OCI-LY7 (cell line): ENCODE results near the gene SLC22A25. TPM values are rescaled to one million over a fixed set of nuclear protein-coding genes. Genes with fewer than 3 reads are reported as not detected.
A peak's percentile ranks its signal among the peaks of the same experiment; 100 is the strongest.

Experiments
- BruUV-seq: library from RNA; stranded (reverse); fragments of 400-500 nt; replicated peaks from 2 replicates; lab custom pipeline; 2021; lab: Mats Ljungman, UMichigan
- CTCF ChIA-PET: fragments of 300-600 bp; sonication (Branson Sonifier 250); formaldehyde crosslinking; loops from one replicate; lab custom pipeline; 2022; ENCODE audit warnings: antibody characterized with exemption; ENCODE audit not compliant: unreplicated experiment; lab: Charles Lee
- POLR2A ChIA-PET: fragments of 300-600 bp; sonication (Branson Sonifier 250); formaldehyde crosslinking; loops from one replicate; lab custom pipeline; 2022; ENCODE audit warnings: antibody characterized with exemption; lab: Charles Lee
- DNase-seq: peaks from one replicate; pipeline ENCODE4 v3.0.0-alpha.2; 2015; ENCODE audit warnings: low spot score
- H2AFZ ChIP-seq: fragments of 200-600 bp; sonication (generic), shearing (Covaris generic); 2 replicates; pipeline ENCODE4 v1.6.1; 2014; ENCODE audit warnings: mild to moderate bottlenecking, antibody characterized with exemption, low read length, moderate library complexity
- H3K27ac ChIP-seq: fragments of 200-600 bp; sonication (generic); 2 replicates; pipeline ENCODE4 v1.5.1; 2014; ENCODE audit warnings: mixed run types, low read depth, mild to moderate bottlenecking, moderate library complexity, low read length, inconsistent platforms; ENCODE audit not compliant: poor library complexity, severe bottlenecking
- H3K36me3 ChIP-seq: fragments of 200-600 bp; sonication (generic); 2 replicates; pipeline ENCODE4 v1.6.1; 2014; ENCODE audit warnings: mild to moderate bottlenecking, antibody characterized with exemption, low read length, moderate library complexity, mixed read lengths; ENCODE audit not compliant: insufficient read depth
- H3K4me1 ChIP-seq: fragments of 200-600 bp; sonication (generic); 2 replicates; pipeline ENCODE4 v1.5.1; 2014; ENCODE audit warnings: mild to moderate bottlenecking, low read length; ENCODE audit not compliant: insufficient read depth, poor library complexity, severe bottlenecking
- H3K4me2 ChIP-seq: fragments of 200-600 bp; sonication (generic); 2 replicates; pipeline ENCODE4 v1.6.1; 2014; ENCODE audit warnings: mild to moderate bottlenecking, low read length
- H3K4me3 ChIP-seq: fragments of 200-600 bp; sonication (generic); 2 replicates; pipeline ENCODE4 v1.5.1; 2014; ENCODE audit warnings: mild to moderate bottlenecking, low read depth, low read length; ENCODE audit not compliant: poor library complexity, severe bottlenecking
- H3K79me2 ChIP-seq: fragments of 200-600 bp; sonication (generic); 2 replicates; pipeline ENCODE4 v1.6.1; 2016; ENCODE audit warnings: low read depth, mild to moderate bottlenecking, low read length, moderate library complexity, mixed read lengths; ENCODE audit not compliant: insufficient read depth
- H3K9me2 ChIP-seq: fragments of 200-600 bp; sonication (generic); 2 replicates; pipeline ENCODE4 v1.6.1; 2016; ENCODE audit warnings: mild to moderate bottlenecking, low read length, mixed read lengths; ENCODE audit not compliant: insufficient read depth
- H3K9me3 ChIP-seq: fragments of 200-600 bp; sonication (generic); 2 replicates; pipeline ENCODE4 v1.6.1; 2014; ENCODE audit warnings: mild to moderate bottlenecking, mixed run types, low read length, mixed read lengths
- H4K20me1 ChIP-seq: fragments of 200-600 bp; sonication (generic); 2 replicates; pipeline ENCODE4 v1.6.1; 2014; ENCODE audit warnings: mild to moderate bottlenecking, antibody characterized with exemption, low read length, moderate library complexity, mixed read lengths; ENCODE audit not compliant: insufficient read depth
- EZH2phosphoT487 ChIP-seq: fragments of 200-600 bp; sonication (generic); IDR thresholded peaks from 2 replicates; pipeline ENCODE4 v1.6.1; 2018; ENCODE audit warnings: low read depth, borderline replicate concordance, mild to moderate bottlenecking, mixed run types, antibody characterized with exemption, low read length, moderate library complexity, mixed read lengths
- intact Hi-C: fragments of 100-400 bp; cut with micrococcal nuclease; formaldehyde crosslinking; loops from one replicate; pipeline ENCODE4 v1.10.0; 2022; ENCODE audit not compliant: unreplicated experiment
- total RNA-seq, 2 experiments: library from RNA; depleted of rRNA in 1 of 2; stranded (reverse); fragments of >200 nt in 1 of 2; shearing (Covaris generic) in 1 of 2; gene quantifications; 2 replicates each; pipeline ENCODE4 v1.2.3, GENCODE V29; 2014 to 2022
- TF ChIP-seq, protein P1 (sequence below): fragments of 200-600 bp; sonication (generic); conservative IDR thresholded peaks from 2 replicates; pipeline ENCODE4 v1.5.1; 2014; ENCODE audit warnings: mild to moderate bottlenecking, antibody characterized with exemption, low read length, moderate library complexity, mixed read lengths

The SLC22A25 gene
- total RNA-seq, 2 experiments from 2014 or later = not detected

GRCh38 chr11:63282579-63282978 lies 39.2 kb upstream of the SLC22A25 start:
- Histone ChIP-seq H3K4me1 (no peaks in the 10 kb centered on the region), H3K4me2 (no peak overlapping the region), H4K20me1 (no peaks in the 10 kb centered on the region), H3K36me3 (no peaks in the 10 kb centered on the region), H3K9me3 (no peaks in the 10 kb centered on the region), H3K27ac (no peak overlapping the region), H3K4me3 (no peak overlapping the region), H2AFZ (no peak overlapping the region), H3K79me2 (no peaks in the 10 kb centered on the region), H3K9me2 (no peaks in the 10 kb centered on the region)
- no TSS peak for BruUV-seq
- DNase-seq = no peak
- ChIA-PET POLR2A (no interaction called here), CTCF (no interaction called here)
- TF ChIP-seq, protein P1, sequence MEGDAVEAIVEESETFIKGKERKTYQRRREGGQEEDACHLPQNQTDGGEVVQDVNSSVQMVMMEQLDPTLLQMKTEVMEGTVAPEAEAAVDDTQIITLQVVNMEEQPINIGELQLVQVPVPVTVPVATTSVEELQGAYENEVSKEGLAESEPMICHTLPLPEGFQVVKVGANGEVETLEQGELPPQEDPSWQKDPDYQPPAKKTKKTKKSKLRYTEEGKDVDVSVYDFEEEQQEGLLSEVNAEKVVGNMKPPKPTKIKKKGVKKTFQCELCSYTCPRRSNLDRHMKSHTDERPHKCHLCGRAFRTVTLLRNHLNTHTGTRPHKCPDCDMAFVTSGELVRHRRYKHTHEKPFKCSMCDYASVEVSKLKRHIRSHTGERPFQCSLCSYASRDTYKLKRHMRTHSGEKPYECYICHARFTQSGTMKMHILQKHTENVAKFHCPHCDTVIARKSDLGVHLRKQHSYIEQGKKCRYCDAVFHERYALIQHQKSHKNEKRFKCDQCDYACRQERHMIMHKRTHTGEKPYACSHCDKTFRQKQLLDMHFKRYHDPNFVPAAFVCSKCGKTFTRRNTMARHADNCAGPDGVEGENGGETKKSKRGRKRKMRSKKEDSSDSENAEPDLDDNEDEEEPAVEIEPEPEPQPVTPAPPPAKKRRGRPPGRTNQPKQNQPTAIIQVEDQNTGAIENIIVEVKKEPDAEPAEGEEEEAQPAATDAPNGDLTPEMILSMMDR = no peak
- no peak for TF ChIP-seq EZH2phosphoT487
- intact Hi-C loops = no loop called here

DNA sequence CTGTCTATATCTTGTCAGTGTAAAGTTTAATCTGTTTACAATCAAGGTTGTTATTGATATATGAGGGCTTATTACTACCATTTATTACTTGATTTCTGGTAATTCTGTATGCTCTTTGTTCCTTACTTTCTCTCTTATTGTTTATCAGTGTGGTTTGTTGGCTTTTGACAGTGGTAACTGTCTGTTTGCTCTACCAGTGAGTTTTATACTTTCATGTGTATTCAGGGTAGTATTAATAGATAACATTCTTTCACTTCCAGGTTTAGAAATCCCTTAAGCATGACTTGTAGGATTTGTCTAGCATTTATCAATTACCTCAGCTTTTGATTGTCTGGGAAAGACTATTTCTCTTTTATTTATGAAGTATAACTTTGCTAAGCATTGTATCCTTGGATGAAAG lies 37.5 kb upstream of the SLC22A25 start:
- CTCF ChIA-PET = no interaction called here
- H2AFZ ChIP-seq = no peak overlapping the region
- no peak overlapping the region for H3K4me3 ChIP-seq
- no peaks in the 10 kb centered on the region for H3K9me2 ChIP-seq
- no peaks in the 10 kb centered on the region for H3K9me3 ChIP-seq
- intact Hi-C loops = no loop called here
- H3K36me3 ChIP-seq = no peaks in the 10 kb centered on the region
- no TSS peak for BruUV-seq
- POLR2A ChIA-PET = no interaction called here
- H3K79me2 ChIP-seq = no peaks in the 10 kb centered on the region
- no peak overlapping the region for H3K27ac ChIP-seq
- no peaks in the 10 kb centered on the region for H4K20me1 ChIP-seq
- no peak overlapping the region for H3K4me2 ChIP-seq
- no peak for DNase-seq
- TF ChIP-seq EZH2phosphoT487 = no peak
- TF ChIP-seq, protein P1 = no peak
- H3K4me1 ChIP-seq = no peaks in the 10 kb centered on the region

DNA sequence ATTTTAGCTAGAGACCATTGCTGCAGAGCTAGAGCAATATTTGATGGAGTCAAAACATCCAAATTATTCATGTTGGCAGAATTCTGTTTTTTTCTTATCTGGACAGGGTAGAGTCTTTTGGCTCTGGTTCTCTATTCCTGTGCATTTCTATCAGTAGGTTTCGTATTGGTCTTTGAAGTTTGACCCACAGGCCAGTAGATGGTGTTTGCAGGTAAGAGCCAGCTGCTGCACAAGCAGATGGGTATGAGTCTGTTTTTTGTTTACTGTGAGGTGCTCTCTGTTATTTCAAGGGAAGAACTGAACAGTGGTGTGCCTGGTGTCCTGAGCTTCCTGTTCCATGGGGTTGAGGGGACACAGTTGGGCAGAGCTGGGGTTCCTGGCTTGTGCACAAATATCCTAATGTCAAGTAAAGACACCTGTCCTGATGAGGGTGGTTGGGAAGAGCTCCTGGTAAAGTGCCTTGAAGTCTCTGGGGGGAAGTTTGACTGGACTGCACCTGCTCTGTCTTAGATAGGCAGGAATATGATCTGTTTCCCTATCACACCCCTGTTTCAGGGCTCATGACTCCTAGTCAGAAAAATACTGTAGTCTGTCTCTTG lies 34.0 kb upstream of the SLC22A25 start:
- intact Hi-C loops = no loop called here
- Histone ChIP-seq H4K20me1 (no peaks in the 10 kb centered on the region), H3K9me3 (no peaks in the 10 kb centered on the region), H3K4me3 (no peak overlapping the region), H3K4me2 (no peak overlapping the region), H3K79me2 (no peaks in the 10 kb centered on the region), H3K27ac (no peak overlapping the region), H3K4me1 (no peaks in the 10 kb centered on the region), H2AFZ (no peak overlapping the region), H3K9me2 (no peaks in the 10 kb centered on the region), H3K36me3 (no peaks in the 10 kb centered on the region)
- TF ChIP-seq, protein P1 = 0 out of 2 replicates have a peak, but pooled peaks have one; percentile 30
- no peak for TF ChIP-seq EZH2phosphoT487
- ChIA-PET CTCF (no interaction called here), POLR2A (no interaction called here)
- peak; percentile 3 for DNase-seq
- no TSS peak for BruUV-seq
